Hypothalamus (tissue), 51 donors: Measurements from ENCODE around the gene ANGPTL4.
"Not testable (repeated sequence)": the region's sequence is repeated elsewhere in the genome, so short reads cannot be mapped to it uniquely, and the experiment has no call there.

Source experiments
- DNase-seq, 51 donors: peaks; one replicate each; lab custom pipeline; 2025; lab: John Stamatoyannopoulos, UW

The ANGPTL4 gene

GRCh38 chr19:8333767-8334457 is 30.0 kb upstream of the ANGPTL4 start:
- DNase-seq, result no peak

GRCh38 chr19:8334458-8335342 is 29.3 kb upstream of the ANGPTL4 start:
- peak in 8 of 51 donors; percentile 3 to 46 (median 11) for DNase-seq

GRCh38 chr19:8335343-8336071 is 28.4 kb upstream of the ANGPTL4 start:
- no peak for DNase-seq

GRCh38 chr19:8336072-8336569 is 27.8 kb upstream of the ANGPTL4 start:
- no peak for DNase-seq

- DNase-seq, result no peak
These were observed 27.3 kb upstream of the ANGPTL4 start for GRCh38 chr19:8336660-8337059.

GRCh38 chr19:8337728-8338127 is 26.2 kb upstream of the ANGPTL4 start:
- no peak for DNase-seq

- DNase-seq, result no peak
These were observed 25.1 kb upstream of the ANGPTL4 start for GRCh38 chr19:8338835-8339234.

GRCh38 chr19:8340341-8341096 is 23.4 kb upstream of the ANGPTL4 start:
- DNase-seq, result peak in 1 of 51 donors; percentile 2

- DNase-seq, result not testable (repeated sequence)
These were observed 22.5 kb upstream of the ANGPTL4 start for GRCh38 chr19:8341504-8341903.

- no peak for DNase-seq
These were observed 21.7 kb upstream of the ANGPTL4 start for GRCh38 chr19:8342316-8342683.

- peak in 50 of 51 donors; percentile 3 to 93 (median 74) for DNase-seq
These were observed 21.1 kb upstream of the ANGPTL4 start, which contains the start of gene KANK3 for GRCh38 chr19:8342684-8343482. Gene KANK3 (minus strand): TSS chr19:8343262. CDS start chr19:8337828, 5,434 bp downstream.

- no peak for DNase-seq
These were observed 20.5 kb upstream of the ANGPTL4 start for GRCh38 chr19:8343483-8343844.

GRCh38 chr19:8349629-8350372 is 14.2 kb upstream of the ANGPTL4 start:
- DNase-seq, result not testable (repeated sequence)

GRCh38 chr19:8352134-8352827 is 11.7 kb upstream of the ANGPTL4 start:
- DNase-seq, result peak in 1 of 51 donors; percentile 13

GRCh38 chr19:8352845-8353244 is 11.1 kb upstream of the ANGPTL4 start:
- DNase-seq, result not testable (repeated sequence)

- no peak for DNase-seq
These were observed 8.1 kb upstream of the ANGPTL4 start for GRCh38 chr19:8355631-8356402.

GRCh38 chr19:8357007-8357521 is 6.9 kb upstream of the ANGPTL4 start:
- DNase-seq, result no peak
